Effector CD8-positive, alpha-beta T cell (primary cell): Measurements from ENCODE around the gene TRIP13.
"Not testable (repeated sequence)": the region's sequence is repeated elsewhere in the genome, so short reads cannot be mapped to it uniquely, and the experiment has no call there.

Experiments used
- DNase-seq: peaks from one replicate; lab custom pipeline; 2025; lab: John Stamatoyannopoulos, UW

TRIP13 gene

GRCh38 chr5:936149-937144, 43.8 kb downstream of the TRIP13 start:
- no peak for DNase-seq

GRCh38 chr5:937151-937924, 44.7 kb downstream of the TRIP13 start:
- DNase-seq: no peak

GRCh38 chr5:939368-939767, 46.7 kb downstream of the TRIP13 start:
- no peak for DNase-seq

- DNase-seq: not testable (repeated sequence)
Measured at GRCh38 chr5:940741-941140, 48.1 kb downstream of the TRIP13 start.

- no peak for DNase-seq
Measured at GRCh38 chr5:943201-943917, 50.7 kb downstream of the TRIP13 start.

GRCh38 chr5:943918-944620, 51.4 kb downstream of the TRIP13 start:
- DNase-seq: no peak

- DNase-seq: no peak
Measured at GRCh38 chr5:944621-944927, 51.9 kb downstream of the TRIP13 start.

- DNase-seq: no peak
Measured at GRCh38 chr5:944992-945685, 52.5 kb downstream of the TRIP13 start.

- DNase-seq: no peak
Measured at GRCh38 chr5:945691-946551, 53.2 kb downstream of the TRIP13 start.

- no peak for DNase-seq
Measured at GRCh38 chr5:946720-947625, 54.3 kb downstream of the TRIP13 start.

GRCh38 chr5:947626-948471, 55.2 kb downstream of the TRIP13 start:
- no peak for DNase-seq

- DNase-seq: no peak
Measured at GRCh38 chr5:948472-949274, 56.0 kb downstream of the TRIP13 start.

- DNase-seq: no peak
Measured at GRCh38 chr5:949275-949543, 56.5 kb downstream of the TRIP13 start.

- DNase-seq: no peak
Measured at GRCh38 chr5:949815-950560, 57.3 kb downstream of the TRIP13 start.

- no peak for DNase-seq
Measured at GRCh38 chr5:951940-952596, 59.4 kb downstream of the TRIP13 start.

- no peak for DNase-seq
Measured at GRCh38 chr5:952597-953271, 60.0 kb downstream of the TRIP13 start.
